Measurements from ENCODE around the gene UXS1.

UXS1 gene

GRCh38 chr2:106114166-106114565 lies 79.9 kb downstream of the UXS1 start:
- no peaks in the 10 kb centered on the region for H3K27me3 ChIP-seq (ENCODE audit: control insufficient read depth, insufficient read depth, low read length)
- H3K9me3 ChIP-seq (ENCODE audit: control insufficient read depth, insufficient read depth, low read length) = no peaks in the 10 kb centered on the region
- no peak overlapping the region for H3K4me3 ChIP-seq (ENCODE audit: low read length)
- no peak overlapping the region for H3K27ac ChIP-seq (ENCODE audit: low read length)
- DNase-seq (ENCODE audit: low read depth, low spot score) = no peak
- WGBS (ENCODE audit: insufficient coverage, insufficient read length) = no CpG with 5 or more reads among the region's 4 CpGs
- H3K36me3 ChIP-seq (ENCODE audit: control insufficient read depth, insufficient read depth, low read length) = peaks cover 17% of the 10 kb centered on the region; the same call in 1 of the 2 replicates
- H3K4me1 ChIP-seq (ENCODE audit: control insufficient read depth, insufficient read depth, low read length) = peaks cover 5% of the 10 kb centered on the region

GRCh38 chr2:106113361-106113966 lies 80.6 kb downstream of the UXS1 start:
- Histone ChIP-seq H3K27ac (ENCODE audit: low read length) (no peak overlapping the region), H3K9me3 (ENCODE audit: control insufficient read depth, insufficient read depth, low read length) (no peaks in the 10 kb centered on the region), H3K4me3 (ENCODE audit: low read length) (no peak overlapping the region; the same call in 1 of the 2 replicates), H3K27me3 (ENCODE audit: control insufficient read depth, insufficient read depth, low read length) (no peaks in the 10 kb centered on the region), H3K4me1 (ENCODE audit: control insufficient read depth, insufficient read depth, low read length) (peaks cover 3% of the 10 kb centered on the region; the same call in 1 of the 2 replicates), H3K36me3 (ENCODE audit: control insufficient read depth, insufficient read depth, low read length) (peaks cover 17% of the 10 kb centered on the region; the same call in 1 of the 2 replicates)
- no CpG with 5 or more reads among the region's 13 CpGs for WGBS (ENCODE audit: insufficient coverage, insufficient read length)
- no peak for DNase-seq (ENCODE audit: low read depth, low spot score)

DNA sequence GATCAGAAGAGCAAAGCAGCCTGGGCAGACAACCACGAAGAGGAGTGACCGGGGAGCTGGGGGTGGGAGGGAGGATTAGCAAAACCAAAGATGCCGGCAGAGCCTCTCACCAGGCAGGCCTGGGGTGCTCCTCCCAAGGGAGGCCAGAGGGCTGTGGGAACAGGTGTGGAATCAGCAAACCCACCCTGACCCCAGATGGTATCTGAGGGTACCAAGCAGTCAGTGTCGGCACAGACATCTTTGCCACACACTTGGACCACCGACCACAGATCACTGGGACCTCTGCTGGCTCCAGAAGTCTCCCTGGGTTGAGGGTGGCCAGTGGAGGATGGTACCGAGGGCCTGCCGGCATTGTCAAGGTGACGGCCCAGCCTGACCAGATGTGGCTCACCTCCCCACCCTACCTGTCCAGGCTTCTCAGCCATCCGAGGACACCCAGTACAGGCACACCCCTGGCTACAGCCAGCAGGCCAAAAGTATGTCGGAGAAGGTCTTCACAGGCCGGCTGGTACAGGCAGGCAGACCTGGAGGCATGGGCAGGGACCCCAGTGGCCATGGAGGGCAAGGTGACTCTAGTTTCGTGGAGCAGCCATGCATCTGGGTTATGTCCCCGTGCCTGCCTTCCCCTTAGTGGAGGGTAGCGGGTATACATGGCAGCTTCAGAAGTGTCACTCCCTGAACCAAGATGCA lies 82.1 kb downstream of the UXS1 start:
- WGBS (ENCODE audit: insufficient coverage, insufficient read length) = no CpG with 5 or more reads among the region's 14 CpGs

GRCh38 chr2:106109675-106110424 lies 84.3 kb downstream of the UXS1 start:
- H3K27ac ChIP-seq (ENCODE audit: low read length) = no peak overlapping the region
- H3K27me3 ChIP-seq (ENCODE audit: control insufficient read depth, insufficient read depth, low read length) = no peaks in the 10 kb centered on the region
- no peaks in the 10 kb centered on the region for H3K4me1 ChIP-seq (ENCODE audit: control insufficient read depth, insufficient read depth, low read length)
- no CpG with 5 or more reads among the region's 13 CpGs for WGBS (ENCODE audit: insufficient coverage, insufficient read length)
- H3K4me3 ChIP-seq (ENCODE audit: low read length) = no peak overlapping the region
- H3K36me3 ChIP-seq (ENCODE audit: control insufficient read depth, insufficient read depth, low read length) = peaks cover 19% of the 10 kb centered on the region; the same call in 1 of the 2 replicates
- no peaks in the 10 kb centered on the region for H3K9me3 ChIP-seq (ENCODE audit: control insufficient read depth, insufficient read depth, low read length)
- DNase-seq (ENCODE audit: low read depth, low spot score) = no peak

More for the DNA sequence above, 82.1 kb downstream of the UXS1 start:
- Histone ChIP-seq H3K27ac (ENCODE audit: low read length) (no peak overlapping the region), H3K27me3 (ENCODE audit: control insufficient read depth, insufficient read depth, low read length) (no peaks in the 10 kb centered on the region), H3K9me3 (ENCODE audit: control insufficient read depth, insufficient read depth, low read length) (no peaks in the 10 kb centered on the region), H3K4me1 (ENCODE audit: control insufficient read depth, insufficient read depth, low read length) (no peaks in the 10 kb centered on the region), H3K36me3 (ENCODE audit: control insufficient read depth, insufficient read depth, low read length) (peaks cover 17% of the 10 kb centered on the region; the same call in 1 of the 2 replicates), H3K4me3 (ENCODE audit: low read length) (no peak overlapping the region)
- no peak for DNase-seq (ENCODE audit: low read depth, low spot score)

GRCh38 chr2:106108791-106109190 lies 85.3 kb downstream of the UXS1 start:
- no CpG with 5 or more reads among the region's 7 CpGs for WGBS (ENCODE audit: insufficient coverage, insufficient read length)
- Histone ChIP-seq H3K4me1 (ENCODE audit: control insufficient read depth, insufficient read depth, low read length) (no peaks in the 10 kb centered on the region), H3K9me3 (ENCODE audit: control insufficient read depth, insufficient read depth, low read length) (no peaks in the 10 kb centered on the region), H3K27ac (ENCODE audit: low read length) (no peak overlapping the region), H3K4me3 (ENCODE audit: low read length) (no peak overlapping the region), H3K27me3 (ENCODE audit: control insufficient read depth, insufficient read depth, low read length) (no peaks in the 10 kb centered on the region), H3K36me3 (ENCODE audit: control insufficient read depth, insufficient read depth, low read length) (peaks cover 19% of the 10 kb centered on the region; the same call in 1 of the 2 replicates)
- DNase-seq (ENCODE audit: low read depth, low spot score) = no peak

GRCh38 chr2:106108351-106108750 lies 85.8 kb downstream of the UXS1 start:
- peaks cover 19% of the 10 kb centered on the region; the same call in 1 of the 2 replicates for H3K36me3 ChIP-seq (ENCODE audit: control insufficient read depth, insufficient read depth, low read length)
- WGBS (ENCODE audit: insufficient coverage, insufficient read length) = no CpG with 5 or more reads among the region's 6 CpGs
- H3K9me3 ChIP-seq (ENCODE audit: control insufficient read depth, insufficient read depth, low read length) = no peaks in the 10 kb centered on the region
- no peaks in the 10 kb centered on the region for H3K27me3 ChIP-seq (ENCODE audit: control insufficient read depth, insufficient read depth, low read length)
- no peak overlapping the region for H3K4me3 ChIP-seq (ENCODE audit: low read length)
- H3K4me1 ChIP-seq (ENCODE audit: control insufficient read depth, insufficient read depth, low read length) = no peaks in the 10 kb centered on the region
- DNase-seq (ENCODE audit: low read depth, low spot score) = no peak
- H3K27ac ChIP-seq (ENCODE audit: low read length) = no peak overlapping the region

DNA sequence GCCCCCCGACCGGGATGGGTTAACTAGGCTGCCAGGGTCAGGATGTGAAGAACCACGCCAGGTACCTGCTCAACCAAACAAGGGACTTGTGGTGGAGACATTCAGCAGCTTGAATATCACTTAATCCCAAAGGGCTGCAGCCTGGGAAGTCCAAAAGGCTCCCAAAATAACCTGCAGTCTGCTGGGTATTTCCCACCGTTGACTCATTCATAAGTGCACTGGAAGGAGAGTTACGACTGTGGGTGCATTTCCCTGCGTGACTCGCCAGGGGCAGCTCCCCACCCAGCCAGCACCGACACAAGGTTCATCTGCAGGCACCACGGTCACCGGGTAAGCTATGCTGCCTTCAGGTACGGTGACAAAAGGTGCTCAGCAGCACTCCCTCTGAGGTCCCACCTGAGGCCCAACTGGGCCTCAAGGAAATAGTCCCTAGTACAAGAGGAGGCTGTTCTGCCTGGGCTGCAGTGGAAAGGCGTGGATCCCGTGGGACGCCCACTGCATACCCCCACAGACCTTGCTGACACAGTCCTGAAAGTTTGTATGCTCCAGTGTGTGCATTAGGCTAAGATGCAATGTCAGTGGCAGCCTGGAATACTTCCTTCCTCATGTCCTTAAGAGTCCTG lies 86.5 kb downstream of the UXS1 start:
- WGBS (ENCODE audit: insufficient coverage, insufficient read length) = no CpG with 5 or more reads among the region's 14 CpGs

GRCh38 chr2:106106622-106107508 lies 87.2 kb downstream of the UXS1 start:
- no CpG with 5 or more reads among the region's 12 CpGs for WGBS (ENCODE audit: insufficient coverage, insufficient read length)
- no peaks in the 10 kb centered on the region for H3K4me1 ChIP-seq (ENCODE audit: control insufficient read depth, insufficient read depth, low read length)
- no peak overlapping the region for H3K4me3 ChIP-seq (ENCODE audit: low read length)
- H3K27me3 ChIP-seq (ENCODE audit: control insufficient read depth, insufficient read depth, low read length) = no peaks in the 10 kb centered on the region
- H3K36me3 ChIP-seq (ENCODE audit: control insufficient read depth, insufficient read depth, low read length) = peaks cover 11% of the 10 kb centered on the region; the same call in 1 of the 2 replicates
- DNase-seq (ENCODE audit: low read depth, low spot score) = no peak
- H3K9me3 ChIP-seq (ENCODE audit: control insufficient read depth, insufficient read depth, low read length) = no peaks in the 10 kb centered on the region
- H3K27ac ChIP-seq (ENCODE audit: low read length) = no peak overlapping the region

More for the DNA sequence above, 86.5 kb downstream of the UXS1 start:
- no peaks in the 10 kb centered on the region for H3K27me3 ChIP-seq (ENCODE audit: control insufficient read depth, insufficient read depth, low read length)
- no peaks in the 10 kb centered on the region for H3K9me3 ChIP-seq (ENCODE audit: control insufficient read depth, insufficient read depth, low read length)
- no peak overlapping the region for H3K27ac ChIP-seq (ENCODE audit: low read length)
- no peak overlapping the region for H3K4me3 ChIP-seq (ENCODE audit: low read length)
- no peaks in the 10 kb centered on the region for H3K4me1 ChIP-seq (ENCODE audit: control insufficient read depth, insufficient read depth, low read length)
- peaks cover 18% of the 10 kb centered on the region; the same call in 1 of the 2 replicates for H3K36me3 ChIP-seq (ENCODE audit: control insufficient read depth, insufficient read depth, low read length)
- no peak for DNase-seq (ENCODE audit: low read depth, low spot score)

- peaks cover 8% of the 10 kb centered on the region; the same call in 1 of the 2 replicates for H3K36me3 ChIP-seq (ENCODE audit: control insufficient read depth, insufficient read depth, low read length)
- no peak overlapping the region for H3K4me3 ChIP-seq (ENCODE audit: low read length)
- WGBS (ENCODE audit: insufficient coverage, insufficient read length) = no CpG with 5 or more reads among the region's 16 CpGs
- H3K9me3 ChIP-seq (ENCODE audit: control insufficient read depth, insufficient read depth, low read length) = no peaks in the 10 kb centered on the region
- H3K27me3 ChIP-seq (ENCODE audit: control insufficient read depth, insufficient read depth, low read length) = no peaks in the 10 kb centered on the region
- no peak for DNase-seq (ENCODE audit: low read depth, low spot score)
- no peak overlapping the region for H3K27ac ChIP-seq (ENCODE audit: low read length)
- no peaks in the 10 kb centered on the region for H3K4me1 ChIP-seq (ENCODE audit: control insufficient read depth, insufficient read depth, low read length)
Observed at GRCh38 chr2:106105151-106105922, 88.8 kb downstream of the UXS1 start.
